Activated CD8-positive, alpha-beta memory T cell treated with anti-CD3 and anti-CD28 coated beads, Interleukin-2, amount 50 U/mL, for 24 hours (primary cell): Measurements from ENCODE around the gene FUT6.
"Not testable (repeated sequence)": the region's sequence is repeated elsewhere in the genome, so short reads cannot be mapped to it uniquely, and the experiment has no call there.

Experiments used
- DNase-seq: peaks from one replicate; pipeline ENCODE4 v3.0.0-alpha.2; 2020; ENCODE audit errors: extremely low read depth

The FUT6 gene

GRCh38 chr19:5839065-5840017 is at the start of gene FUT6:
Gene FUT6 (minus strand): TSS chr19:5839702. CDS start chr19:5832567, 7,135 bp downstream.
- DNase-seq: no peak

GRCh38 chr19:5884065-5884811 is 44.7 kb upstream of the FUT6 start:
- DNase-seq: not testable (repeated sequence)

DNA sequence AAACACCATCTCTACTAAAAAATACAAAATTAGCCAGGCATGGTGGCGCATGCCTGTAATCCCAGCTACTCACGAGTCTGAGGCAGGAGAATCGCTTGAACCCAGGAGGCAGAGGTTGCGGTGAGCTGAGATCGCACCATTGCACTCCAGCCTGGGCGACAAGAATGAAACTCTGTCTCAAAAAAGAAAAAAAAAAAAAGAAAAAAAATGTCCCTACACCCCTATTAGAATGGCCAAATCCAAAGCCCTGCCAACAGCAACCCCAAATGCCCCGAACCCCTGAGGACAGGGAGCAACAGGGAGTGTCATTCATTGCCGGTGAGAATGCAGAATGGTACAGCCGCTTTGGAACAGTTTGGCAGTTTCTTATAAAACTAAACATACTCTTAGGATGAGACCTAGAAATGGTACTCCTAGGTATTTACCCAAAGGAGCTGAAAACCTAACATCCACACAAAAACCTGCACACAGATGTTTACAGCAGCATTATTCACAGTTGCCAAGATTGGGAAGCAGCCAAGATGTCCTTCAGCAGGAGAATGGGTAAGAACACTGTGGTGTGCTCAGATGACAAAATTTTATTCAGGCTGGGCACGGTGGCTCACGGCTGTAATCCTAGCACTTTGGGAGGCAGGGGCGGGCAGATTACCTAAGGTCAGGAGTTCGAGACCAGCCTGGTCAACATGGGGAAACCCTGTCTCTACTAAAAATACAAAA is 43.8 kb upstream of the FUT6 start:
- DNase-seq: not testable (repeated sequence)

GRCh38 chr19:5882421-5882968 is 43.0 kb upstream of the FUT6 start:
- DNase-seq: no peak

- no peak for DNase-seq
Measured at GRCh38 chr19:5881543-5882299, 42.2 kb upstream of the FUT6 start.

- no peak for DNase-seq
Measured at GRCh38 chr19:5880604-5881078, 41.1 kb upstream of the FUT6 start.

GRCh38 chr19:5880196-5880595 is 40.7 kb upstream of the FUT6 start:
- DNase-seq: no peak

- no peak for DNase-seq
Measured at GRCh38 chr19:5877882-5878281, 38.4 kb upstream of the FUT6 start.

GRCh38 chr19:5877427-5877826 is 37.9 kb upstream of the FUT6 start:
- DNase-seq: no peak

GRCh38 chr19:5874496-5874895 is 35.0 kb upstream of the FUT6 start:
- not testable (repeated sequence) for DNase-seq

DNA sequence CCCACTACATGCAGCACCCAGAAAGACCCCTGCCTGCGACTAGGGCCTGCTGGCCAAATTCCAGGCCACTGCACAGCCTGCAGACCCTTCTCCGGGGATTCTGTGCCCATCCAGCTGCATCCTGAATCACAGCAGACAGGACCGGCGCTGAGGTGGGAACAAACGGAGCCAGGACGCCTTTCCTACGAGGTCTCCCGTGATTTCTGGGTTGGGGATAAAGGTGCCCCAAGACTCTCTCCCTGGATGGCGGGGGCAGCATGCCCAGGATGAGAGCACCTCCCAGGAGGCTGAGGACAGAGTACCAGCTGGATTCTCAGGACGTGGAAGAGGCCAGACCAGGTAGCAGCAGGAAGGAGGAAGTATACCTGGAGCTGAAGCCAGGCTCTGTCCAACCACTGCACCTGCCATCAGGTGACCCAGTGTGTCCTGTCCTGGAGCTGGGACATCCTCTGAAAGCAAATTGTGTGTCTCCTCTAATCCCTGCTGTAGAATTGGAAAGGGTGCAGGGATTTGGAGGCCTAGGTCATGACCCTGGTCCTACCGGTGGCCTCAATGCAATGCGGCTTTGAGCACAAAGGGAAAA is 34.2 kb upstream of the FUT6 start:
- no peak for DNase-seq

DNA sequence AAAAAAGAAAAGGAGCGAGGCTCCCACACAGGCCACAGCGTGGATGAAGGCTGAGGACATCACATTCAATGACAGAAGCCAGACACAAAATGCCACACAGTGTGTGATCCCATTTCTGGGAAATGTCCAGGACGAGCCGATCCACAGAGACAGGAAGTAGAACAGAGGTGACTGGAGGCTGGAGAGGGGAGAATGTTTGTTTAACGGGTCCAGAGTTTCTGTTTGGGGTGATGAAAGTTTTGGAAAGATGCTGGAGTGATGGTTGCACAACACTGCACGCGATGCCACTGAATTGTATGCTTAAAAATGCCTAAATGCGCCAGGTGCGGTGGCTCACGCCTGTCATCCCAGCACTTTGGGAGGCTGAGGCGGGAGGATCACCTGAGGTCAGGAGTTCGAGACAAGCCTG is 31.5 kb upstream of the FUT6 start:
- no peak for DNase-seq

GRCh38 chr19:5867201-5868136 is 28.0 kb upstream of the FUT6 start:
- no peak for DNase-seq

DNA sequence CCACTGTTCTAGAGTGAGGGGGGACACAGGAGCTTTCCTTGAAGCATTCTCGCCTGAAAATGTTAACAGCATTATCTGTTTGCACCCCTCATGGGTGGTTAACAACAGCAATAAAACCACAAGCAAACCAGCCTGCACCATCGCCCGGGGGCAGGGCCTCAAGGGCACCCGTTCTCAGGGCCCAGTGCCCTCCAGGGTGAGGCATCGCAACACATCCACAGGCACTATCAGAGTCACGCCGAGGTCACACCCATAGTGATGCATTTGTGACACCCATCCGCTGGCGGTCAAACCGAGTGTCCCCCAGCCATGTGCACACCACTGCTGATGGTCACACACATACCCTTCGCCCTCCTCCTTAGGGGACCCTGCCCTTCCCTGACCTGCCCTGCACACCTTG is 26.3 kb upstream of the FUT6 start:
- no peak for DNase-seq

- no peak for DNase-seq
Measured at GRCh38 chr19:5864725-5865486, 25.4 kb upstream of the FUT6 start.

- DNase-seq: no peak
Measured at GRCh38 chr19:5864013-5864720, 24.7 kb upstream of the FUT6 start.

GRCh38 chr19:5863030-5863665 is 23.6 kb upstream of the FUT6 start:
- no peak for DNase-seq
